ENCODE data around the gene MACF1. TPM values are rescaled to one million over a fixed set of nuclear protein-coding genes. Genes with fewer than 3 reads are reported as not detected.
"Not testable (repeated sequence)": the region's sequence is repeated elsewhere in the genome, so short reads cannot be mapped to it uniquely, and the experiment has no call there.

The MACF1 gene
- total RNA-seq, 1 experiment from 2014 or later: 189 TPM

DNA sequence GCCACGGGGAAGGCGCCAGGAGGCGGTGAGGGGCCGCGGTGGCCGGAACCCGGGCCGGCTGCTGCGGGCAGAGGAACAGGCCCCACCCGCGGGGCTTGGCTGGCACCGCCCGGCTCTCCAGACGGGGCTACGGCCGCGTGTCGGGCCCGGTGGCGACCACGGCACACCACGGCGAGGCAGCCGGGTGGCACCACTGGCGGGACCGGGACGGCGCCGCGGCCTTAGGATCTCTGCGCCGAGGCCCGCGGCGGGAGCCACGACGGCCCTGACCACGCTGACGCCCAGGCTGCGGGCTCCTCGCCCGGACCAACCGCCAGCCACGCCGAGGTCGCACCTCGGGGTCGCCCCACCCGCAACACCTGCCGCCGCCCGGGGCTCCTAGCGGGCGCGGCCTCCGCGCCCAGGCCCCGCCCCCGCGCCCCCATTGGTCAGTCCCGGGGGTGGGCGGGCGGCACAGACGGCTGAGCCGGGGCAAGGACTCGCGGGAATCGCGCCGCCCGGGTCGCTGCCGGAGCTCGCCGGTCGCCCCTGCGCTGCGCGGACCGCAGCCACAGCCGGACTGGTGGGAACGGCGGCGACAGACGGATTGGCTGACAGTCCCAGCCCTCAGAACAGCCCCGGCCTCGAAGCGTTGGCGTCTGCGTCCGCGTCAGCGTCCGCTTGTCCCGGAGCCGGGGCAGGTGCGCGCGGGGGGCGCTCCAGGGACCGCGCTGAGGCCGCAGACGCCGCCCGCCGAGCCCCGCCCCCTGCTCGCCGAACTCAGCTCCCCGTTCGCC lies 286.8 kb downstream of the MACF1 start, which contains the start of gene BMP8A:
BMP8A (plus strand) TSS at position 491 of the 776 bp plus-strand sequence. CDS start 356 bp downstream, outside the sequence.
- peak in 1 of 2 experiments; percentile 83 for DNase-seq
- Histone ChIP-seq H3K27me3 (ENCODE audit: insufficient read depth, low read depth) (no peaks in the 10 kb centered on the region), H3K4me2 (peak within 1 kb of the TSS; percentile 60), H3F3A (ENCODE audit: insufficient read depth, low read depth) (peaks cover 16% of the 10 kb centered on the region), H3K79me2 (ENCODE audit: low read depth) (no peaks in the 10 kb centered on the region), H3K4me1 (replicated peaks; ENCODE audit: insufficient read depth) (no peaks in the 10 kb centered on the region), H3K4me3 (peak within 1 kb of the TSS; percentile 38; the same call in 1 of the 2 replicates), H3K9me3 (ENCODE audit: insufficient read depth, low read depth) (no peaks in the 10 kb centered on the region), H3K9me2 (ENCODE audit: insufficient read depth) (no peaks in the 10 kb centered on the region), H3K36me3 (ENCODE audit: low read depth) (no peaks in the 10 kb centered on the region), H4K20me1 (ENCODE audit: insufficient read depth) (no peaks in the 10 kb centered on the region), H3K27ac (no peak within 1 kb of the TSS), H2AFZ (no peak within 1 kb of the TSS)
- CTCF ChIA-PET: no interaction called here
- POLR2A ChIA-PET (ENCODE audit: unreplicated experiment): no interaction called here
- no TSS peak for BruUV-seq (replicated peaks)
- TF ChIP-seq EZH2 (IDR thresholded peaks at IDR 0.05; ENCODE audit: low read depth) (no peak), CTCF (conservative IDR thresholded peaks at IDR 0.05) (no peak)
- intact Hi-C loops (cut with micrococcal nuclease; ENCODE audit: unreplicated experiment): no loop called here

GRCh38 chr1:39492118-39493042 lies 287.9 kb downstream of the MACF1 start:
- H4K20me1 ChIP-seq (ENCODE audit: insufficient read depth); H3K36me3 ChIP-seq (ENCODE audit: low read depth); DNase-seq; H3K27me3 ChIP-seq (ENCODE audit: insufficient read depth, low read depth); H2AFZ ChIP-seq; POLR2A ChIA-PET (ENCODE audit: unreplicated experiment); H3K4me3 ChIP-seq; CTCF ChIA-PET; BruUV-seq (replicated peaks); H3K4me2 ChIP-seq; H3K9me3 ChIP-seq (ENCODE audit: insufficient read depth, low read depth); H3K27ac ChIP-seq; H3K79me2 ChIP-seq (ENCODE audit: low read depth); H3K4me1 ChIP-seq (replicated peaks; ENCODE audit: insufficient read depth); intact Hi-C loops (cut with micrococcal nuclease; ENCODE audit: unreplicated experiment); H3K9me2 ChIP-seq (ENCODE audit: insufficient read depth): not testable (repeated sequence)
- H3F3A ChIP-seq (ENCODE audit: insufficient read depth, low read depth): peaks cover 11% of the 10 kb centered on the region; the same call in 1 of the 2 replicates

DNA sequence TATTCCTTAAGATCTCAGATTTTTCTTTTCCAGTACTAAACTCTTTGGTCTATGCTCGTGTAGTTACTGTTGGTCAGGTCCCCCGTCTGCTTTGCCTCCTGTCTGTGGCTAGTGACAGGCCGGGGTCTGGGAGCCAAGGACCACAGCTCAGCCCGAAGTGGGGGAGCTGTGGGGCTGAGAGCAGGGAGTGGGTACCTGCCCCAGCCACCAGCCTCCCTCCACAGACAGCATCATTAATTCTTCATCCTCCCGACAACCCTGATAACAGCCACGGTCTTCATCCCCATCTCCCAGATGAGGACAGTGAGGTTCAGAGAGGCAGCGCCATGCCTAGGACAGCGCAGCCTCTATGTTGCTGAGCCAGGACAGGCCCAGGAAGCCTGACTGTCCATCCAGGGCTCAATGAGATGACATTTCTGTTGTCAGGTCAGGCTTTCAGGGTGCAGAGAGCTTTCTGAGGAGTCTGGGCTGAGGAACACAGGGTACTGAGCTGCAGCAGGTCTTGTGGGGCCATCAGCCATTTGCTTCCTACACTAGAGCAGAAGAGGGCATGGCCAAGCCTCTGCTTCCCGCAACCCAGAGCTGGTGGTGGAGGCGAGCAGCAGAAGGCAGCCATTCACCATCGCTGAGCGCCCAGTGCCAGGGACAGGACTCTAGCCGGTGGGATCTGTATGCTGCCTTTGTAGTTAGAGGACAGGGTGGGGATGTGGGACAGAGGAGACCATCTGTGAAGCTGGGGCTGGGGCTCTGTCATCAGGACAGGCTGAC lies 288.7 kb downstream of the MACF1 start:
- H3K36me3 ChIP-seq (ENCODE audit: low read depth); intact Hi-C loops (cut with micrococcal nuclease; ENCODE audit: unreplicated experiment); H3K4me2 ChIP-seq; H3K4me3 ChIP-seq; H3K9me3 ChIP-seq (ENCODE audit: insufficient read depth, low read depth); H3K27me3 ChIP-seq (ENCODE audit: insufficient read depth, low read depth); H4K20me1 ChIP-seq (ENCODE audit: insufficient read depth); H3K27ac ChIP-seq; H3K79me2 ChIP-seq (ENCODE audit: low read depth); DNase-seq; H3K4me1 ChIP-seq (replicated peaks; ENCODE audit: insufficient read depth); H3K9me2 ChIP-seq (ENCODE audit: insufficient read depth); BruUV-seq (replicated peaks); H2AFZ ChIP-seq; CTCF ChIA-PET; POLR2A ChIA-PET (ENCODE audit: unreplicated experiment): not testable (repeated sequence)
- peaks cover 11% of the 10 kb centered on the region; the same call in 1 of the 2 replicates for H3F3A ChIP-seq (ENCODE audit: insufficient read depth, low read depth)

Measured in PC-9 (cell line).